ENCODE data around the gene CCDC154. TPM values are rescaled to one million over a fixed set of nuclear protein-coding genes. Genes with fewer than 3 reads are reported as not detected.

Gene CCDC154
- total and polyA plus RNA-seq, 9 of the 15 experiments (the other 6 are each of a cell fraction or from before 2014, with no cell fraction given) = 0.15 to 1.4 (median 0.20) TPM; not detected in 5

DNA sequence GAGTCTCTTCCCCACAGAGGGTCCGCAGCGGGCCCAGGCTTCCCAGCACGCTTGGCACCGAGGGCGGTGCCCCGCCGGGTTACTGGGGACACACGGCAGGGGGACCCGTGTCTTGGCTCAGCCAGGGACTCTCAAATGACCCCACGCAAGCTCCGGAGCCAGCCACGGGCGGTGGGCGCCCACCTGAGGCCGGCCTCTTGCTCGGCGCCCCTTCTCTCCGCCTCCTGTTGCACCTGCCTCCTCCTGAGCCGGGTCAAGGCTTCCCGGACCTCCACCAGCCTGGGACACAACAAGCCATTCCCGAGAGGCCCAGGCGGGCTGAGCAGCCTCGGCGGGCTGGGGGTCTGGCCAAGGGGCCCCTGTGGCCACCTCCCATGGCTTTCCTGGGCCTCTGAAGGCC is 1.7 kb downstream of the CCDC154 start:
- 52% methylated on average over 17 of the region's 24 CpGs for WGBS (ENCODE audit: insufficient coverage, low coverage, missing lambda C conversion rate)

More for the DNA sequence above, 1.7 kb downstream of the CCDC154 start:
- intact Hi-C loops (cut with micrococcal nuclease) (no loop called here), in situ Hi-C loops (cut with MboI) (no loop called here)
- Histone ChIP-seq H2AFZ (ENCODE audit: low read depth, low read length) (no peak overlapping the region), H3K4me2 (ENCODE audit: insufficient read depth, low read length) (no peak overlapping the region), H3K36me3 (ENCODE audit: control insufficient read depth, insufficient read depth, low read length) (peaks cover 19% of the 10 kb centered on the region; the same call in 1 of the 3 replicates), H3K4me1 (replicated peaks in 1 of 2; ENCODE audit: control insufficient read depth in 2 of 2, insufficient read depth in 2 of 2, low read length in 2 of 2) (peaks cover 0 to 65% of the 10 kb centered on the region in 2 experiments; a peak in 2 of 5 replicates), H3K79me2 (ENCODE audit: control insufficient read depth, insufficient read depth, low read length) (no peaks in the 10 kb centered on the region), H3K27me3 (ENCODE audit: control insufficient read depth in 2 of 2, insufficient read depth in 2 of 2, low read length in 2 of 2) (no peaks in the 10 kb centered on the region), H3K9me3 (replicated peaks; ENCODE audit: control insufficient read depth, insufficient read depth, low read depth, low read length) (no peaks in the 10 kb centered on the region), H3K27ac (ENCODE audit: extremely low read depth, low read depth, low read length) (no peak overlapping the region), H3K9ac (ENCODE audit: insufficient read depth in 1 of 2, low read depth in 2 of 2, low read length in 2 of 2) (no peak overlapping the region), H3K9me1 (ENCODE audit: control insufficient read depth, insufficient read depth, low read length) (no peaks in the 10 kb centered on the region), H3K4me3 (no peak overlapping the region), H4K20me1 (replicated peaks; ENCODE audit: control insufficient read depth, insufficient read depth, low read length) (no peaks in the 10 kb centered on the region)
- ChIA-PET POLR2A (interaction anchor here (0.7 to 2.2 kb wide), 5 partner anchors 10 to 107 kb away, joined by 3 to 9 read pairs (median 3); no protein-coding TSS in a partner anchor), CTCF (ENCODE audit: low intra/inter-chr PET ratio) (no interaction called here)
- DNase-seq (ENCODE audit: extremely low read depth in 1 of 4, low spot score in 3 of 4) (no peak), ATAC-seq (no peak), FAIRE-seq (no peak)
- BruUV-seq (replicated peaks) = no TSS peak
- TF ChIP-seq RFX5 (IDR thresholded peaks at IDR 0.05; ENCODE audit: low read depth, low read length) (no peak), NR2F6 (CRISPR knock-in tag; IDR thresholded peaks at IDR 0.05) (no peak), CXXC5 (CRISPR knock-in tag; IDR thresholded peaks at IDR 0.05) (no peak), RBM25 (IDR thresholded peaks at IDR 0.05; ENCODE audit: low read depth, low read length, severe bottlenecking) (no peak), HDAC3 (IDR thresholded peaks at IDR 0.05; ENCODE audit: borderline replicate concordance, partially characterized antibody) (no peak), IFI16 (CRISPR knock-in tag; IDR thresholded peaks at IDR 0.05) (no peak), ESRRB (CRISPR knock-in tag; IDR thresholded peaks at IDR 0.05; ENCODE audit: borderline replicate concordance) (no peak), DLX4 (CRISPR knock-in tag; IDR thresholded peaks at IDR 0.05) (no peak), TAL1 (IDR thresholded peaks at IDR 0.05) (no peak), ZNF124 (CRISPR knock-in tag; IDR thresholded peaks at IDR 0.05) (no peak)
- TF ChIP-seq, protein P1, sequence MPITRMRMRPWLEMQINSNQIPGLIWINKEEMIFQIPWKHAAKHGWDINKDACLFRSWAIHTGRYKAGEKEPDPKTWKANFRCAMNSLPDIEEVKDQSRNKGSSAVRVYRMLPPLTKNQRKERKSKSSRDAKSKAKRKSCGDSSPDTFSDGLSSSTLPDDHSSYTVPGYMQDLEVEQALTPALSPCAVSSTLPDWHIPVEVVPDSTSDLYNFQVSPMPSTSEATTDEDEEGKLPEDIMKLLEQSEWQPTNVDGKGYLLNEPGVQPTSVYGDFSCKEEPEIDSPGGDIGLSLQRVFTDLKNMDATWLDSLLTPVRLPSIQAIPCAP (CRISPR knock-in tag; IDR thresholded peaks at IDR 0.05; ENCODE audit: borderline replicate concordance) = no peak
- TF ChIP-seq, protein P2, sequence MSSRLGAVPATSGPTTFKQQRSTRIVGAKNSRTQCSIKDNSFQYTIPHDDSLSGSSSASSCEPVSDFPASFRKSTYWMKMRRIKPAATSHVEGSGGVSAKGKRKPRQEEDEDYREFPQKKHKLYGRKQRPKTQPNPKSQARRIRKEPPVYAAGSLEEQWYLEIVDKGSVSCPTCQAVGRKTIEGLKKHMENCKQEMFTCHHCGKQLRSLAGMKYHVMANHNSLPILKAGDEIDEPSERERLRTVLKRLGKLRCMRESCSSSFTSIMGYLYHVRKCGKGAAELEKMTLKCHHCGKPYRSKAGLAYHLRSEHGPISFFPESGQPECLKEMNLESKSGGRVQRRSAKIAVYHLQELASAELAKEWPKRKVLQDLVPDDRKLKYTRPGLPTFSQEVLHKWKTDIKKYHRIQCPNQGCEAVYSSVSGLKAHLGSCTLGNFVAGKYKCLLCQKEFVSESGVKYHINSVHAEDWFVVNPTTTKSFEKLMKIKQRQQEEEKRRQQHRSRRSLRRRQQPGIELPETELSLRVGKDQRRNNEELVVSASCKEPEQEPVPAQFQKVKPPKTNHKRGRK (tag; IDR thresholded peaks at IDR 0.05) = no peak
